ENCODE results near the gene OCIAD2.
"Not testable (repeated sequence)": the region's sequence is repeated elsewhere in the genome, so short reads cannot be mapped to it uniquely, and the experiment has no call there.

DNA sequence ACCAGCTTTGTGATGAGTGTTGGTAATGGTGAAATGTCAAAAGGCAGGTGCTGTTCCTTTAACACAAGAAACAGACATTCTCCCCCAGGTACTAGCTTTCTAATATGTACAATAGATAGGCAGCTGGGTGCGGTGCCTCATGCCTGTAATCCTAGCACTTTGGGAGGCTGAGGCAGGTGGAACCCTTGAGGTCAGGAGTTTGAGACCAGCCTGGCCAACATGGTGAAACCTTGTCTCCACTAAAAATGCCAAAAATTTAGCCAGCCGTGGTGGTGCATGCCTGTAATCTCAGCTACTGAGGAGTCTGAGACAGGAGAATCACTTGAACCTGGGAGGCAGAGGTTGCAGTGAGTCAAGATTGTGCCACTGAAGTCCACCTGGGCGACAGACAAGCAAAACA lies 24.9 kb downstream of the OCIAD2 start:
- TF ChIP-seq, protein P1, sequence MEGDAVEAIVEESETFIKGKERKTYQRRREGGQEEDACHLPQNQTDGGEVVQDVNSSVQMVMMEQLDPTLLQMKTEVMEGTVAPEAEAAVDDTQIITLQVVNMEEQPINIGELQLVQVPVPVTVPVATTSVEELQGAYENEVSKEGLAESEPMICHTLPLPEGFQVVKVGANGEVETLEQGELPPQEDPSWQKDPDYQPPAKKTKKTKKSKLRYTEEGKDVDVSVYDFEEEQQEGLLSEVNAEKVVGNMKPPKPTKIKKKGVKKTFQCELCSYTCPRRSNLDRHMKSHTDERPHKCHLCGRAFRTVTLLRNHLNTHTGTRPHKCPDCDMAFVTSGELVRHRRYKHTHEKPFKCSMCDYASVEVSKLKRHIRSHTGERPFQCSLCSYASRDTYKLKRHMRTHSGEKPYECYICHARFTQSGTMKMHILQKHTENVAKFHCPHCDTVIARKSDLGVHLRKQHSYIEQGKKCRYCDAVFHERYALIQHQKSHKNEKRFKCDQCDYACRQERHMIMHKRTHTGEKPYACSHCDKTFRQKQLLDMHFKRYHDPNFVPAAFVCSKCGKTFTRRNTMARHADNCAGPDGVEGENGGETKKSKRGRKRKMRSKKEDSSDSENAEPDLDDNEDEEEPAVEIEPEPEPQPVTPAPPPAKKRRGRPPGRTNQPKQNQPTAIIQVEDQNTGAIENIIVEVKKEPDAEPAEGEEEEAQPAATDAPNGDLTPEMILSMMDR (conservative IDR thresholded peaks at IDR 0.05 in 1 of 2, IDR thresholded peaks at IDR 0.05 in 1 of 2; ENCODE audit: low read depth in 1 of 2, low read length in 2 of 2): not testable (repeated sequence)
- TF ChIP-seq EZH2 (IDR thresholded peaks at IDR 0.05; ENCODE audit: low read length, missing control alignments): not testable (repeated sequence)

Measured in fibroblast of lung (primary cell).